ENCODE measurements around the gene RNASEH2A. TPM values are rescaled to one million over a fixed set of nuclear protein-coding genes. Genes with fewer than 3 reads are reported as not detected.
A peak's percentile ranks its signal among the peaks of the same experiment; 100 is the strongest.

RNASEH2A gene
- polyA plus RNA-seq, 1 of the 3 experiments (the other 2 are of a cell fraction), result 48.1 TPM

DNA sequence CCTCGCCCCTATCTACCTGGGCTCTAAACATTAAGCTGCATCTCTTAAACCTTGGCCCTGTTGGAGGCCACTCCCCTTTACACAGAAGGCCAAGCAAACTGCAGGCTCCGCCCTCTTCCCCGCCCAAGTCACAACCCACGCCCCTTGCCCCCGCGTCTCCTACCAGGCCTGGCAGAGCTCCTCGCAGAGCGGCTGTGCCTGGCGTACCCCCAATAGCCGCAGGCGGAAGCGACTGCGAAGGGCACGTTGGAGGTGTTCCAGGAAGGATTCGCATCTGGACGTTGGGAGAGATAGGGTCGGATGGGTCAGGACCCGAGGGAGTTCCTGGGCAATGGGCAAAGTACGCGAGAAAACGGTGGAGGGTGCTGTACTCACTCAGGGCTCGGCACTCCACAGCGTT lies 22.1 kb downstream of the RNASEH2A start (continued):
- TF ChIP-seq EP300 (IDR thresholded peaks at IDR 0.05; ENCODE audit: borderline replicate concordance in 1 of 2, low read depth in 1 of 2, low read length in 1 of 2), result peak in 1 of 2 experiments; percentile 80; a peak in 2 of 4 replicates

DNA sequence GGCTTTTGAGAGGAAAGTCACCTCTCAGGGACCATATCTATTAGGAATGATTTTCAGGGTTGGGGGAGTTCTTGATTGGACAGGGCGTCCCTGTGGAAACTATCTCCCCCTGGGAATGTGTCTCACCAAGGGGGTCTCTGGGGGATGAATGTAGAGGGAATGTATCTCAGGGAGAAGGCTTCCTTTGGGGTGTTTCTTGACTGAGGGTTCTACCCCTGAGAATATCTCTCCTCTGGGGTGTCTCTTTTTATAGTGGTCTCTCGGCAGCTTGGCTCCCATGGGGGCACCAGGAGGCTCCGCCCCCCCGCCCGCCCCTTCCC lies 27.0 kb downstream of the RNASEH2A start:
- no peak overlapping the region for H3K9ac ChIP-seq
- no peak overlapping the region for H2AFZ ChIP-seq (ENCODE audit: low read depth)
- no peaks in the 10 kb centered on the region for H3K9me2 ChIP-seq
- peak overlapping the region; percentile 94; the same call in 1 of the 2 replicates for H3K4me2 ChIP-seq
- DNase-seq, result peak; percentile 36
- no peaks in the 10 kb centered on the region for H3K27me3 ChIP-seq (ENCODE audit: insufficient read depth)
- POLR2A ChIA-PET, result no interaction called here
- H3K36me3 ChIP-seq (replicated peaks in 1 of 2; ENCODE audit: control insufficient read depth in 1 of 2, insufficient read depth in 2 of 2, low read length in 1 of 2), result no peaks in the 10 kb centered on the region
- H3K9me3 ChIP-seq, result no peaks in the 10 kb centered on the region
- no peaks in the 10 kb centered on the region for H3K79me2 ChIP-seq (ENCODE audit: insufficient read depth)
- peaks cover 24% of the 10 kb centered on the region for H3F3A ChIP-seq (replicated peaks; ENCODE audit: insufficient read depth)
- H3K27ac ChIP-seq (ENCODE audit: low read depth in 2 of 2, low read length in 1 of 2), result peak overlapping the region in 1 of 2 experiments; percentile 29; a peak in 2 of 4 replicates
- peaks cover 5 to 42% of the 10 kb centered on the region in 2 experiments; a peak in 2 of 4 replicates for H3K4me1 ChIP-seq (ENCODE audit: control insufficient read depth in 1 of 2, insufficient read depth in 2 of 2, low read depth in 1 of 2, low read length in 1 of 2)
- TF ChIP-seq MAX (IDR thresholded peaks at IDR 0.05; ENCODE audit: low read depth), result no peak
- no peak for TF ChIP-seq JUND (IDR thresholded peaks at IDR 0.05)
- peak overlapping the region; percentile 28 to 42 for H3K4me3 ChIP-seq (ENCODE audit: low read depth in 2 of 2, low read length in 1 of 2)
- CTCF ChIA-PET, result interaction anchor here (0.5 to 0.9 kb wide), 2 partner anchors 20 to 104 kb away, joined by 3 read pairs; no protein-coding TSS in a partner anchor
- WGBS (ENCODE audit: low lambda C conversion rate), result 0% methylated on average over 2 of the region's 5 CpGs
- H4K20me1 ChIP-seq (ENCODE audit: insufficient read depth), result no peaks in the 10 kb centered on the region

DNA sequence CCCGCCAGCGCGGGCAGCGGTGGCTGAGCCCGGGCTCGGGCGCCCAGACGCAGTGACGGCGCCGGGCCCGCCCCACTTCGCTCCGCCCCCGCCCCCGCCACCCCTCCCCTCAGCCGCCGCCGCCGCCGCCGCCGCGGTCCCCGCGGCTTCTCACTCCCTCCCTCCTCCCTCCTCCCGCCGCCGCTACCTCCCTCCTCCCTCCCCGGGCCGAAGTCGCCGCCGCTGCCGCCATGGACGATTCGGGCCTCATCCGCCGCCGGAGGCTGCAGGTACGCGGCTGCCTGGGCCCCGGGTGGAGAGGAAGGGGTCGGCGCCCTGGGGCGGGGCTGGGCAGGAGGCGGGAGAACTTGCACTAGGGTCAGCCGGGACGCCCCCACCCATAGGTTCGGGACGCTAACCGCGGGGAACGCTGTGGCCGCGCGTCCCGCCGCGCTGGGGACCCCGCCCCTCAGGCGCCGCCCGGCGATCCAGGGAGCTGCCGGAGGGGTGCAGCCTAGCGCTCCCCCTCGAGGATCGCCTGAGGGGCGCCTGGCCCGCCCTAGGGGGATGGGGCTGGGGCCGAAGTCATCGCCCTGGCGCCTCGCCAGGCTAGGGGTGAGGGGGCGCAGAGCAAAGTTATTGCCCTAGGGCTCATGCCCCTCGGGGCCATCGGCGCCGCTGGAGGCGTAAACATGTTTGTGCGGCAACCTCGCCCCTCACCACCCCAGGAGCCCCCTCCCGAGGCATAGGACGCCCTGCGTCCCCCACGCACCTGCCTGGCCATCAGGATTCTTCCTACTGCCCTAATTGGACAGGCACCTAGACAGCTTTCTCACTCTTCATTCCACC lies 27.6 kb downstream of the RNASEH2A start:
- WGBS (ENCODE audit: low lambda C conversion rate), result 5% methylated on average over 37 of the region's 87 CpGs
- Histone ChIP-seq H3K36me3 (replicated peaks in 1 of 2; ENCODE audit: control insufficient read depth in 1 of 2, insufficient read depth in 2 of 2, low read length in 1 of 2) (no peaks in the 10 kb centered on the region), H3K9me3 (no peaks in the 10 kb centered on the region), H3K27me3 (ENCODE audit: insufficient read depth) (no peaks in the 10 kb centered on the region), H3K9me2 (no peaks in the 10 kb centered on the region), H3K4me2 (peak overlapping the region; percentile 94), H3K9ac (peak overlapping the region; percentile 62), H4K20me1 (ENCODE audit: insufficient read depth) (no peaks in the 10 kb centered on the region), H3K4me3 (ENCODE audit: low read depth in 2 of 2, low read length in 1 of 2) (peak overlapping the region; percentile 67 to 73), H3K79me2 (ENCODE audit: insufficient read depth) (no peaks in the 10 kb centered on the region), H3K27ac (ENCODE audit: low read depth in 2 of 2, low read length in 1 of 2) (peak overlapping the region in 1 of 2 experiments; percentile 67; a peak in 1 of 4 replicates), H3K4me1 (ENCODE audit: control insufficient read depth in 1 of 2, insufficient read depth in 2 of 2, low read depth in 1 of 2, low read length in 1 of 2) (peaks cover 5 to 37% of the 10 kb centered on the region in 2 experiments; a peak in 2 of 4 replicates), H2AFZ (ENCODE audit: low read depth) (peak overlapping the region; percentile 76), H3F3A (replicated peaks; ENCODE audit: insufficient read depth) (peaks cover 24% of the 10 kb centered on the region)
- POLR2A ChIA-PET, result interaction anchor here (1.2 kb wide), 1 partner anchor 104 kb away, joined by 4 read pairs; the partner anchor contains the start of gene CALR
- CTCF ChIA-PET, result interaction anchor here (0.5 to 1.5 kb wide), 5 partner anchors 20 to 131 kb away, joined by 3 to 4 read pairs (median 3); partner anchors contain the start of gene RNASEH2A
- peak; percentile 90 for DNase-seq
- TF ChIP-seq JUND (IDR thresholded peaks at IDR 0.05), result no peak
- TF ChIP-seq MEF2A (IDR thresholded peaks at IDR 0.05; ENCODE audit: borderline replicate concordance, low read depth), result no peak
- TF ChIP-seq TEAD4 (IDR thresholded peaks at IDR 0.05; ENCODE audit: borderline replicate concordance, insufficient read depth), result no peak
- peak; percentile 12; the same call in 1 of the 2 replicates for TF ChIP-seq CTCF (IDR thresholded peaks at IDR 0.05)
- TF ChIP-seq SIN3A (IDR thresholded peaks at IDR 0.05; ENCODE audit: borderline replicate concordance, low read depth, low read length), result no peak
- no peak for TF ChIP-seq SMC3 (IDR thresholded peaks at IDR 0.05; ENCODE audit: low read depth, low read length)

Measured in SK-N-SH (cell line).